GM18868 (cell line): Measurements from ENCODE around the gene ZNF106.

Experiments
- ATAC-seq: cut with Tn5 transposase; IDR thresholded peaks from one replicate; pipeline ENCODE4 v1.9.1; 2021; ENCODE audit warnings: mild to moderate bottlenecking, moderate library complexity; ENCODE audit not compliant: unreplicated experiment

ZNF106 gene

DNA sequence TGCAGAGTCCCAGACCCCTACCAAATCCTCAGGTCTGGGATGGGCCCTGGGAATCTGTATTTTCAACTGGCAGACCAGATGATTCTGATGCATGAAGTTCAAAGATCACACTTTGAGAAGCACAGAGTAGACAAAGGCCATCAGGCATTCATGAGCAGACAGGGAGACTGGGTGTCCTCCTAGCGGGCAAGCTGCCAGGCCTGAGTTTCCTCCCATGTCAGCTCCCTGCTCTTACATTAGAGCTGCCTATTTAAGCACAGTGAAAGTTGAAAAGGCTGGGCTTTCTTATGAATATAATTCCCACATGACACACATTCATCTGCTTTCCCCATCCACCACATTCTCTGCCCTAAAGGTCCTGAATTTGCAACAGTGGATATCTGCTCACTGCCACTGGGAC lies 117.7 kb downstream of the ZNF106 start:
- ATAC-seq = no peak

DNA sequence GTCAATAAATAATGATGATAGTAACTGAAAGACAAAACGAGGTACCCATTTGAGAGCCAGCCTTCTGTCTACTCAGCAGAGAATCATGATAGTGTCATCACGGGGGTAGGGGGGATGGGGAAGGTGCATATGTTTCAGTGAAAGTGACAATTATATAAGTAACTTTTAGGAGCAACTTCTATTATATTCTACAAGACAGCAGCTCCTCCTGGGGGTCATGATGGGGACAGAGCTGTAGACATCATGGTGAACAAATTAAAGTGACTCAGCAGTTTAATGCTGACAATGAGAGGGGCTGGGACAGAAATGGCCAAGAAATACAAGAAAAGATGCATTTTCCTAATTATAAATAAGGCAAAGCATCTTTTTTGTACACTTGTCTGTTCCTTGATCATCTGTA lies 119.8 kb downstream of the ZNF106 start:
- ATAC-seq = no peak

DNA sequence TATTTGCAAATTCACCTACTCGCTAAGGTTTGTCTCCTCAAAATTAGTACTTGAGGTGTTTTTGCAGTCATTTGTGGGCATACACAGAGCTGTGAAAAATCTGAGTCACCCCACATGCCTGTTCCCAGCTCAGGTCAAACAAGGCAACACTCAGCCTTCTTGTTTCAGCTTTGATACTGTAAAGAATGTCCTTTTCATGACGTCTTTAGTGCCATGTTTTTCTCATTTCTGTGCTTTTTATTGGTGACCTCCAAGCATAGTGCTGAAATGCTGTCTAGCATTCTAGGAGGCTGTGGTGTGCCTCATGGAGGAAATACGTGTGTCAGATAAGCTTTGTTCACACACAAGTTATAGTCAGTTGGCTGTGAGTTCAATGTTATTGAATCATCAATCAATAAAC lies 122.8 kb downstream of the ZNF106 start:
- ATAC-seq = no peak

DNA sequence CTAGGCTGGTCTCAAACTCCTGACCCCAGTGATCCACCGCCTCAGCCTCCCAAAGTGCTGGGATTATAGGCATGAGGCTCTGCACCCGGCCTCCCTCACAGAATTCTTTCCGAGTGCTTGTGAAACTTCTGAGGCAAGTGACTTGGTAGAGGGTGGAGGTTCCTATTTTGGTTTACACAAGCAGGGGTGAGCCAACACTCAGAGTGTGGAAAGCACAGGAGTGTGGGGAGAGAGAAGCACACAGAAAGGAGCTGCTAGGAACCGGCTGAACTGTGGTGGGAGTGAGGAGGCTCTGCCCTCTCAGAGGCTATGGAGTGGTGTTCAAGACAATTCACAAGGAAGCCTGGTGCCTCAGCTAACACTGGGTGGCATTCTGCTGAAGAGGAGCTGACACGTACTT lies 123.9 kb downstream of the ZNF106 start:
- no peak for ATAC-seq

DNA sequence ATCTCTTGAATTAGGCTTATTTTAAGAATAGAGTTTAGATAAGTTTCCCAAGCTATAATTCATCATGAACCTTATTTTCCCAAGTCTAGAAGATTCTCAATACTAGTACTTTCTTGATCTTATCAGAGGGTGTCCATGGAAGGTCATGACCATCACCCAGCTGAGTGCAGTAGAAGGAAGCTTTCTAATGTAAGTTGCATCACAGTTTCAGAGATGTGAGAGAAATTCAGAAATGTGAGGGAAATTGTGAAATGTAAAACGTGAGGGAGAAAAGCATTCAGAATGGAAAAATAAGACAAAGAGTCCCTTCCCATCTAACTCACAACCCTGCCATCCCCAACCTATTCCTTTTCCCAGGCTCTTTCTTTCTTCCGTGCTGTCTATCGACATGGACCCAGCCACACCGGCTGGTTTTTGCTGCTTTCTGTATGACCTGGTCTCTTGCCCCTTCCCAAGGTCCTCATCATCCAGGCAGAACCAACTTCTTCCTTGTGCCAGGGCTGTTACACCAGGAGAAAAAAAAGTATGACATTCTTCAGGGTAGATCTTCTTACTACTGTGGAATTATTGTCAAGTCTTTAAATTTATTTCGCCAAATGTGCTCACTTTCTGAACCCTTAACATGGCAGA lies 124.9 kb downstream of the ZNF106 start:
- no peak for ATAC-seq

DNA sequence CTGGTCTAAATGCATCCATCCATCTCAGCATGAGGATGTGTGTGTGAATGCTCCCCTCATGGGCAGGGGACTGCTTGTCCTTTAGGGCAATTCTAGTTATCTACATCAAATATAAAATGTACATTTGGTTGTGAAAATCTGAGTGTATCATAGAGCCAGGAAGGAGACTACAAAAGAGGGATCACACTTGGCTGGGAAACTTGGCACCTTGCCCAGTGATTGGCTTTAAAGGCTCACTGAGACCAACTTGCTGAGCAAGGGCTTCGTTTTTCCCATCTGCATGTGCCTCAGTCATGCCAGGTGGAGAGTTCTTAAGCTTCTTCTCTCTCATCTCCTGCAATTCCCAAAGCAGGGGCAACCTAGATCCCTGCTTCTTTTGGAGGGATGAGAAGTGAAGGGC lies 126.4 kb downstream of the ZNF106 start:
- ATAC-seq = no peak

DNA sequence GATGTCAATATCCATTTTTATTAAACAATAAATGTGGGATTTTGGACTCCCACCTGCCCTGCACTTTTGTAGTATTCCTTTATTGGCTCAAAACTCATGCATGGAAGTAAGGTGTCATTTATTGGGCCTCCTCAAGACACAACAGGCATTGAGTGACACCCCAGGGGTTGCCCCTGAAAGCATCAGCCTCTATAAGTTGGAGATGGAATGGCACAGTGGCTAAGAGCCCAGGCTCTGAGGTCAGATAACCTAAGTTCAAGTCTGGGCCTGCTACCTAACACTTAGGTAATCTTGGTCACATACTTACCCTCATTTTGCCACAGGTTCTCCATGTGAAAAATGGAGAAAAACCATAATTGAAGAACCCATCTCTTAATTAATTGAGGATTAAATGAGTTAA lies 127.0 kb downstream of the ZNF106 start:
- ATAC-seq = no peak

DNA sequence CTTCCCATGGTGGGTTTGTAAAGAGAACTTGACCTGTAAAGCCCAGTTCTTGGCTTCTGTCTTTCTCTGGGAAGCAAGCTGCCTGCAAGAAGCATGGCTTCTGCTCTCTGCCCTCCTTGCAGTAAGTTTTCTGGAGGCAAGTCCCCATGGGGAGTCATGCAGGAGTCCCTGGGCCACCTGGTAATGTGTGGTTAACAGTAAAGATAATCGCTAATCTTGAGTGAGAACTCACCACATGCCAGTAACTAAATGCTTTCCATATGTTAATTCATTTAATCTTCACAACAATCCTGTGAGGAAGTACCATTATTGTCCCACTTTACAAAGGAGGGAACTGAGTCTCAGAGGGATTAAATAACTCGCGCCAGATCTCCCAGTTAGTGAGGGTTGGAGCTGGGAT lies 127.5 kb downstream of the ZNF106 start:
- ATAC-seq = no peak
